CD4-positive, alpha-beta T cell treated with Interleukin-6 for 4 hours (primary cell): ENCODE results near the gene MBNL2.
A peak's percentile ranks its signal among the peaks of the same experiment; 100 is the strongest.

ENCODE experiments used
- DNase-seq: peaks from one replicate; pipeline ENCODE4 v3.0.0-alpha.2; 2020; ENCODE audit warnings: mixed read lengths

Gene MBNL2

DNA sequence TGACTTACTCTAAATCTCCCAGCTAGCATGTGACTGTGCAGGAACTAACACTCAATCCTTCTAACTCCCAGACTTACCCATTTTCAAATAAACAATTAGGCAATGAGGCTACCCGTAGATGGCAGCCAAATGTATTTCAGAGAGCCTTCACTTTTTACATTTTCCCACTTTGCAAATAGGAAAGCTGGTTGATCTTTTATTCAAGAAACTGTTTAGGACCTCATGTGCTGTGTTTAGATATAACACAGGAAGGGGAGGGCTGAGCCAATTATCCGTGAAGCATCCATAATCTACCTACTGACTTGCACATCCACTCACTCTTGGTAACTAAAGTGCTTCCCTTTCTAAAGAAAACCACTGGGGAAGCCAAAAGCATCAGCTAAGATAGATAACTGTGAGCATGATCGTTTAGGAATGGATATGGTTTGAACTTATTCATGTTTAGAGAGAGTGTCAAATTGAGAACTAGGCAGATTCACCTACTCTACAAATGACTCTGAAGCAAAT, 33.4 kb downstream of the MBNL2 start:
- no peak for DNase-seq

DNA sequence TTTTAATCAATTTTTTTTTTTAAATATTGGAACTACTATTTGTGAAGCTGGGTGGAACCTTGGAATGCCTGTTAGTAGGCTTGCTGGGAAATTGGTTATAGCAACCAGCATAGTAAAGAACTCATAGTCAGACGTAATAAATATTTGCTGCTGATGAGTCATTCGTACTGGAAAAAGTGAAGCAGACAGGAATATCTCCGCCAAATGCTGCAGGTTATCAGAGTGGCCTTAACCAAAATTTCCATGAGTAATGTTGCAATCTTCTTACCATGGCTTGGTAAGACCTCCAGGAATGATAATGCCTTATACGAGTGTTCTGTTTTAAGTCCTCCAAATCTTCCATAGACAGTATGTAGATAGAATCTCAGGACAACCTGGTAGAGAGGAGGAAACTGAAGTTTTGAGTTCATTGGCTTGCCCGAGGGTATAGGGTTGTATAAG, 34.2 kb downstream of the MBNL2 start:
- DNase-seq: no peak

DNA sequence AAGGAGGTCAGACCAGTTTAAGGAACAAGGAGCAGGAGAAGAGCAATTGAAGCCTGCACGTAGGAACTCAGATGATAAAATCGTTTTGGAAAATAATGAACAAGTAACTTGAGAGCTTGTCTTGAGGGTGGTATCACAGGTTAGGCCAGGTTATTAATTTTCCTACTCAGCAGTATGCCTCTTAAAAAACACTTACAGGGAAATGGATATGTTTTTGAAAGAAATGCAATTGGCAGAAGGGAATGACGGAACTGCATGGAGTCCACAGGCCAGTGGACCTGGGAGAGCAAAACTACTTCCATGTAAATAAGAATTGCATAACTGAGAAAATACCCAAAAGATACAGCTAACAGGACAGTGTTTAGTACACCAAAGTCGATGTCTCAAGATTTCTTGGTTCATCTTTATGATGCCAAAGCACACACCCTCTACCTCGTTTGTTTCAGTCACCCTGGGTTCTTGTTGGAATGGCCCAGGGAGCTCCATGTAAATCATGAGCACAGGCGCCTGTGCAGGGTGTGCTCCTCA, 35.2 kb downstream of the MBNL2 start:
- DNase-seq: no peak

DNA sequence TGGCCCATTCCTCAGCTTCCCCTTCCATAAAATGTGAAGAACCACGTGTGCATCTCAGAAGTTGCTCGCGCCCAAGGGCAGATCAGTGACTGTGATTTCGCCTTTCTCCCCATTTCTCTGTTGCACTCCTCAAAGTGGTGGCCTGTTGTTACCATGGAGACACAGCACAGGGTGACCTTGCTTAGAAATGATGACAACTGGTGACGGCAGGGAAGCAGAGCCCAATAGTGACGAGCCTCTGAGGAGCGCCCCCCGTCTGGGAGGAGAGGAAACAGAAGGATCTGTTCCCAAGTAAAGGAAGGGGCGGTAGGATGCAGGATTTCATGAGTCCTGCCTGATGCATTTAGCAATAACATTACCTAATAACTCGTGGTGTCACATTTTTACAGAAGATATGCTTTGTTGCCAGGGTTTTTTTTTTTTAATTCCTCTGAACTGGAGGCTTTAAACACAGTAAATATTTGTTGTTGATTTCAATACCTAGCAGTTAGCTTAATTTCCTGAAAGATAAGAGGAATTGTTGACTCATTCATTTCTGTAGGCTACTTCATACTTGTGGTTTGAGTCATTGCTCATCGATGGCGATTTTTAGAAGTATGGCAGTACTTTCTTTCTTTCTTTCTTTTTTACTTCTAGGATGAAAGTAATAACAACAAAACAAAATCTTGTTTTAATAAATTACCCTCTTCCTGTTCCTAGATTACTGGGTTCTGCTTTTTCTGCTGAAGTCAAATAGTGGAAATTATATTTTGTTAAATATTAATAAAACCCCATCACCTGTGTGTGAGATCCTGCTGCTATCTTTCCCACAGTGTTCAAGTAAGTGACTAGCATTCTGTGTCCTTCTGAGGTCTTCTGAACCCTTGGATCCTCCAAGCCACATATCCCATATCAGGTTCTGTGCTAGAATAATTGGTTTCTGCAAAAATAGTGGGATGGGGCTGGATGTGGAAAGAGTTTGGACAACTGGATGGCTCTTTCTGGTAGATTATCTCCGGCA, 36.0 kb downstream of the MBNL2 start:
- peak; percentile 18 for DNase-seq

DNA sequence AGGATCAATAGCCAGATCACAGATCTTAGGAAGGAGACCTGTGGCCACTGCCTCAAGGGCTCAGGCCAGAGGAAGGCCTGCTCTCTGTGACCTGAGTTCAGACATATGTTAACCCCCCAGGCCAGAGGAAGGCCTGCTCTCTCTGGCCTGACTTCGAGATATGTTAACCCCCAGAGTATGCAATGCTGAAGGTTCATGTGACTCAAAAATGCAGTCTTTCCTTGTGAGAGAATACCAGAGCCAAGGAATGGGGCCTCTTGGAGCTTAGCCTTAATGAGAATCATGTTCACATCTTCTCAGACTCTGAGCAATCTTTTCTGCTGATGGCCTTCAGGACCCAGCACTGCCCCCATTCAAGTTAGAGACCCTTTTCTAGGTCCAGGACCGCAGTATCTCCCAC, 36.7 kb downstream of the MBNL2 start:
- DNase-seq: no peak

DNA sequence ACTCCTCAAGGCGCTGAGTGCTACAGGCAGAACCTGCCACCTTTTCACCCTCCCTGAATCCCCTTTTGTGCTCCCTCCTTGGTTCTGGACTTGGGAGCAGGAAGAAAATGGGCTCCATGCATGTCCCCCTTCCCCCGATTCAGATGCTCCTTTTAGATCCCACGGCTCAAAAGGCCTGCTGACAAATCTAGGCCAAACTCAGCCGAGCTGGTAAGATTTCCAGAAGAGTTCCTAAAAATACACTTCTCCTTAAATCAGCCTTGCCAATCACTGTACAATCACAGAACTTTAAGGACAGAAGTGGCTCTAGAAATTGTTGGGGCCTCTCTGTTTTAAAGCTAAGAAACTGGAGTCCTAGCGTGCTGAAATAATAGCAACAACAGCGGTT, 37.3 kb downstream of the MBNL2 start:
- DNase-seq: no peak

DNA sequence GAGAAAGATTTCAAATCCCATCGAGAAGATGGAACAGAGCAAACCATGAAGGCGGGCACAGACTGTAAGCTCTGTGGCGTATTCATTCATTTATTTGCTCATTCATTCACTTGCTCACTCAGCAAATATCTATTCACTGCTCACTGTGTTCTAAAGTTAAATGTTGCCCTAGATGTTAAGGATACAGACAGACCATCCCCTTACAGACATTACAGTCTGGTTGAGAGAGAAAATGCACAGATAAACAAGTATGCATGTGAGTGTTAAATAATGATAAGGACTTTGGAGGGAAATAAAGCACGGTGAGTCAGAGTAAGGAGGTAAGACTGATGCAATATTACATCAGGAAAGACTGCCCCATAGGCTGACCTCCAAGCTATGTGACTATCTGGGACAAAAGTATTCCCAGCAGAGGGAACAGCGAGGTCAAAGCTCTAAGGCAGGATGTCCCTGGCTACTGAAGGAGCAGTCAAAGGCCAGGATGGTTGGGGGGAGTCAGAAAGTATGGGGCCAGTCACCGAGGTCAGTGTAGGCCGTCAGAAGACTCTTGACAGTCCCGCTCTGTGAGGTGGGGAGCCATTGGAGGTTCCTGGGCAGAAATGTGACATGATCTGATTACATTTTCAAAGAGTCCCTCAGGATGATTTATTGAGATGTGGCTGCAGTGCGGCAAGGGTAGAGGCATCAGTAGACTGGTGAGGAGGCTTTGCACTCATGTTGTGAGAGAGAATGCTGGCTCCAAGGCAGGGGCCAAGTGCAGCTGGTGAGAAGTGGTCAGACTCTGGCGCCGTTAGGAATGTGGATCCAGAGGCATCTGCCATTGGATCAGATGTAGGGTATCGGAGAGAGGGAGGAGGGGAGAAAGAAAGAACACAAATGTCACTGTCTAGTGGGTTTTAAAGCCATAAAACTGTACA, 37.9 kb downstream of the MBNL2 start:
- no peak for DNase-seq

DNA sequence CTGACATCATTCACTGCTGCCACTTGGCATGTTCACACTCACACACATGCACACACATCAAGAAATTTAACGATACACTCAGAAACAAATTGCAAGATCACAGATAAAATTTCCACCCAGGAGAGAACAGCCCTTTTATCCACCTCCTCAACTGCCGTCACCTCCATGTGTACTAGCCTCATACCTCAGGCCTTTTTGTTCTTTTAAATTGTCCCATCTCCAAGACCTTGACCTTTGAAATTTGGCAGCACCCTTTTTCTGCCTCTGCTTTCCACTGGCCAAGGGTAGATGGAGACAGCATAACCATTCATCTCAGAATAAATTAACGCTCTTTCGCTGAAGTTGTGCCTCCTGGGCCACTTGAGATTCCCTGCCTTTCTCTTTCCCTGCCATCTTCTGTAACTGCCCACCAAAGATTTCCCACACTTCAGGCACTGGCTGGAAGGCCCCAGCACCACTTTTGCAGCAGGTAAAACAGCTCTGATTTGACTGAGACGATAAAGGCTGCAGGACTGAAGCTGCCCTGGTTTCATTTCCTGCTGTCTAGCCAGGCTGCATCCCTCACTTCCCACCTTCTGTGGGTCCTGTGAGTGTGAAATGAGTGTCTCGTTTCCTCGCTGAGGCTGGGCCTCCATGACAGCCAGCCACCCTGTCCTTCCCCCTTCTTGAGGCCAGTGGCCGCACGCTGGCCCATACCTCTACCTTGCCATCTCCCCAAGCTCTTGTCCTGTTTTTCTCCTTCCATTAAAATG, 39.3 kb downstream of the MBNL2 start:
- DNase-seq: peak; percentile 46

DNA sequence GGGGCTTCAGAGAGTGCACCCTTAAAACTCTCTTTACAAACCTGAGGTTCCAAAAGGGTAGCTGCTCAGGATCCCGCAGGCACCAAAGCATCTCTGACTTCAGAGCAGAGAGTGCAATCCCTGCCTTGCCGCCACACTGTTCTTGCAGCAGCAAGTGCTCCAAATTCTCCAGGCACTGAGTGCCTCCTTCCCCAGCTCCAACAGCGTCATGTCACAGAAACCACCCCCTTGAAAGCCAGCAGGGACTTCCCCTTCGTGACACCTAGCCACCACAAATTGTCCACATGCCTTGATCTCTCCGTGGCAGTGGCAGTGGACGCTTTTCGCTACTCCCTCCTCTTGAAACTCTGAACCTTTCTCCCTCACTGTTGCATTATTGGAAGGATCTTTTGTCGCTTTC, 39.9 kb downstream of the MBNL2 start:
- DNase-seq: no peak

DNA sequence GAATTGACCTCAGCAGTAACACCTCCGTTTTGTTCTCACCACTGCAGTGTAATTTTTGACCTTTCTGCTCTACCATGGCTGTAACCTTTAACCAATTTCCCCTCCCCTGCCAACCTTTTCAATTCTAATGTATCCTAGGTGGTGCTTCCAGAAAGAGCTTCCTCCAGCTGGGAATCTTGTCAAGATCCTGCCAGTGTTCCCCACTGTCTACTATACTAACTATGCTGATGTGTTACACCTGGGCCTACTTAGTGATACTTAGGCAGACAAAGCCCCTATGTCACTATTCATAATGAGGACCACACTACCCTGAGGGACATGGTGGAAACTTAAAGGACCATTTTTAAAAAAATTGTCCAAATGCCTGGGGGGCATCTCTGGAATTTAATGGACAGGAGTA, 41.0 kb downstream of the MBNL2 start:
- no peak for DNase-seq

DNA sequence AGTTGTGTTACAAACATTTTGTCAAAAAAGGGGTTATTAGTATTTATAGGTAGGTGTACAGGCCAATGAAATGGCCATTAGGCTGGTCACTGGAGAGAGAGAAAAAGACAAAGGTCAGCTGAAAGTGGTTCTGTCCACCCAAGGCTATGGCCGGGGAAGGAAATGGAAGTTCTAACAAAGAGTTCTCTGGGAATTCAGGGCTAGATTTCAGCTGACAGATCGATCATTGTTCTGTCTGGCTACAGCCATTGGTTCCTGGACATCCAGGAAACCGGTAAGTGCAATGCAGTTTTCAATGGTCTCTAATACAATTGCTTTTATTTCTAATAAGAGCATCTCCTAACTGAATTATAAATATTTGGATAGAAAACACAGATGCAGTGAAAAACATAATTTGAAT, 42.5 kb downstream of the MBNL2 start:
- no peak for DNase-seq

DNA sequence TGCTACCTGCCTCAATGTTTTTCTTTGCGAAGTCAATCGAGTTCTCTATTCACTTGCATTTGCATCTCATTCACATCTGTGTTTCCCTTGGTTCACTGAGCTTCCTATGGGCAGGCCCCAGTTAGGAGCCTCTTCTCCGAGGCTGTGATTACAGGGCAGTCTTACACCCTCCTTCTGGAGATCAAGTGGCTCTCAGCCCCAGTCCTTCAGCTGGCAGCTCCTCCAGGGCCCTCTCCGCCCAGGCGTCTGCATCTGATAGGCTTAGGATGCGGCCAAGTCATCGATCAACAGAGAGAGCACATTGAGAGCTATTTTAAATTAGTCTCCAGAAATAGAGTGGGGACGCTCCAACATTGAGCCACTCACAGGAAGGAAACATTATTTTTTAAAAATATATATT, 44.2 kb downstream of the MBNL2 start:
- no peak for DNase-seq

DNA sequence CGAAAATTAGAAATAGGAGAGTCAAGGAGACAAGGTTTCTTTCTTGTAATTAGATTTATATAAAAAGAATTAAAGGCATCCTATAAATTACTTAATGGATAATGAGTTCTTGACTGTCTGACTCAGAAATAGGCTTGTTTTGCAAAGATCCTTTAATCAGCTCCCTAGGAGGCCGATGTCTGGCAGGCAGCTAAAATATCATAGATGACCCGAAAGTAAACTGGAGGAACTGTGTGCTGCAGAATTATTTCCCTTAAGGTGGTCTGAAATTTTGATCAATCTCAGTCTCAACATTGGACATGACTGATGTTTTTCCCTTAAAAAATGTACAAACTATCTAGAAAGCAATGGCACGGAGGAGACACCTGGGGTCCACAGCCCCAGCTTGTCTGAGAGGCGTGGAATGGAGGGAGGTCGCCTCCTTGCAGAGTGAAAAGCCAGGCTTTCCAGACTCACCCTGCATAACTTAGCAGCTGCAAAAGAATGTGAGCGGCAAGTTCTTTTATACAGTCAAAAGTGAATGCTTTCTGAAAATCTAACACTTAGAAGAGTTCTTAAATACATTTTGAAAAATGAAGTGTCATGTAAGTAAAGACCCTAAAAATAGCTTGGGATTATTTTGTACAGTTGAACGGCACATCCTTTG, 44.8 kb downstream of the MBNL2 start:
- DNase-seq: no peak

DNA sequence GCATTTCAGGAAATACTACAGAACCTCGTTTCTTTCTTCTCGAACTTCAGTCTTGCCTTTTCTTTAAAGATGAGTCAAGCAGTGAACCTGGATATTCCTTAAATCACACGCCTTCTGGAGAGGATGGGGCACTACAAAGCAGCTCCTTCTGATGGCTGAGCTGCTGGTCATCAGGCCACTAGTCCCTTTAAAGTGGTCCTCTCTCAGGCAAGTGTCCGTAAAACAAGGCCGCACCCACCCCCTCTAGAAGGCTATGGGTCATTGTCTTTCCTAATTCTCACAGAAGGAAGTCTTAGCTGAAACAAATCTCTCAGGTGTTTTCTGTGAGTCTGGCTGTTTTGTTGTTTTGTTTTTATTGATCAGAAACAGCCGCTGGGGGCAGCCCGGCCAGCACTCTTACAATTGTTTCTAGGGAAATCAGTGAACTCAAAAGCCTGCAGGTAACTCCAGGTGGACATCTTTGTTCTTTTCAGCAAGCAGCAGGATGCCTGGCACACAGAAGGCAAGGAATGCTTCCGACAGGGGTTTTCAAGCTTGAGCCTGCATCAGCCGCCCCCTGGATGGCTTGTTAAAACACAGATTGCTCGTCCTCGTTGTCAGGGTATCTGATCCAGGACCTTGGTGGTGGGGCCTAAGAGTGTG, 45.4 kb downstream of the MBNL2 start:
- DNase-seq: no peak

DNA sequence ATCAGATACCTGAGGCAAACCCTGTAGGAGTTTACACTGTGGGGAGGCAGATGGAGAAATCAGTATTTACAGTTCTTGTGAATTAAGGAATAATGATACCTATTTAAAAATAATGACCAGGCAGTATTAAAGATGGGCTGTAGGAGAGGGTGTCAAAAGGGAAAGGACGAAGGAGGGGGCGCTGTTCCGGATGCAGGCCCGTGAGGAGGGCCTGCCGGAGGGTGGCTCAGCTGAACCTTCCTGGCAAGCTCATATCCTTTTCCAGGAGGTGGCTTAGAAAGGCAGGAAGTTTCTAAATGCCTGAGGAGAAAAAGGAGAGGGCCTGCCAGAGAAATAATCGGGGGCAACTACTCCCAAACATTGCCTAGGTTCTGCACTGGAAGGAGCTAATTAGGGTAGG, 46.6 kb downstream of the MBNL2 start:
- DNase-seq: no peak

DNA sequence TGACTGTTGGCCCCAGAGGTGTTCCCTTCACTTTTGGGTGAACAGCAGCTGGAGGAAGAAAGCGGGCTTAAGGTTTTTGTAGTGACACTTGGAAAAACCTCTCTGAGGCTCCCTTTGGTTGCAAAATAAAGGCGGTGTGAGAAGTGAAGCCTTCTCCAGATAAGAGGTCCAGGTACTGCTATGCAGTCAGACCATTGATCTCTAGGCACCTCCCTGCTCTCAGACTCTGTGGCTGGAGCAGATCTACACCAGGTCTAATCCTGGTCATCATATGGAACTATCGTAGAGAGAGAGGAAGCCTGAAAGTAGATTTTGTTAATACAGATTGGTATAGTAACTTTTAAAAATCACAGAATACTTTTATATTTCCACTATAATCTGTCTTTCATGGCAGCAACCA, 47.5 kb downstream of the MBNL2 start:
- DNase-seq: no peak

DNA sequence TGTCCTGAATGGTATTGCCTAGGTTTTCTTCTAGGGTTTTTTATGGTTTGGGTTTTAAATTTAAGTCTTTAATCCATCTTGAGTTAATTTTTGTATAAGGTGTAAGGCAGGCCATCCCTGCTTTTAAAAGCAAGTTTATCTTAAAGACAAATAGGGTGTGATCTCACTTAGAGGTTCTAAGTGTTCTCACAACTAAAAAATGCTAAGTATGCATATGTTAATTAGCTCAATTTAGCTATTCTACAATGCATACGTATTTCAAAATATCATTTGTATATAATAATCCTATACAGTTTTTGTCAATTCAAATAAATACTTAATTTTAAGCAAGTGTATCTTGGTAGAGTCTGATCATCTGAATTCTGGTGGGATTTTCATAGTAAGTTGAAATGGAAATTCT, 50.4 kb downstream of the MBNL2 start:
- DNase-seq: no peak

DNA sequence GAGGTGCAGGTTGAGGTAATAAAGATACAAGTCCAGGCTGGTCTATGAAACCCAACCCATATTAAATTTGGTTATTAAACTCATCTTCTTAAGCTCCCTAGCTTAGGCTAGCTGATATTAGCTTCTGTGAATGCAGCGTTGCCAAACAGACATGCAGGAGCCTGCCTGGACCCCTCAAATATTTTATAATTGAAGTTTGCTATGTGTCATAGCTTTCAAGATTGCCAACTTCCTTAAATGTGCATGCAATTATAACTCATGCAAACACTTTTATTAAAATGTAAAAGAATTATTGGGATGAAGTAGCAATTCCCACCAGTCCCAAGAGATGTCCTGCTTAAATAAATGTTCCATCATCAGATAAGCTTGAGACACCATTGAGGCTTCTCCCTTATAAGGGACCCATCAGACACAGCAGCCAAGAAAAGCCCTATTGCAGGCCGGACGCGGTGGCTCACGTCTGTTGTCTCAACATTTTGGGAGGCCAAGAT, 51.3 kb downstream of the MBNL2 start:
- no peak for DNase-seq

DNA sequence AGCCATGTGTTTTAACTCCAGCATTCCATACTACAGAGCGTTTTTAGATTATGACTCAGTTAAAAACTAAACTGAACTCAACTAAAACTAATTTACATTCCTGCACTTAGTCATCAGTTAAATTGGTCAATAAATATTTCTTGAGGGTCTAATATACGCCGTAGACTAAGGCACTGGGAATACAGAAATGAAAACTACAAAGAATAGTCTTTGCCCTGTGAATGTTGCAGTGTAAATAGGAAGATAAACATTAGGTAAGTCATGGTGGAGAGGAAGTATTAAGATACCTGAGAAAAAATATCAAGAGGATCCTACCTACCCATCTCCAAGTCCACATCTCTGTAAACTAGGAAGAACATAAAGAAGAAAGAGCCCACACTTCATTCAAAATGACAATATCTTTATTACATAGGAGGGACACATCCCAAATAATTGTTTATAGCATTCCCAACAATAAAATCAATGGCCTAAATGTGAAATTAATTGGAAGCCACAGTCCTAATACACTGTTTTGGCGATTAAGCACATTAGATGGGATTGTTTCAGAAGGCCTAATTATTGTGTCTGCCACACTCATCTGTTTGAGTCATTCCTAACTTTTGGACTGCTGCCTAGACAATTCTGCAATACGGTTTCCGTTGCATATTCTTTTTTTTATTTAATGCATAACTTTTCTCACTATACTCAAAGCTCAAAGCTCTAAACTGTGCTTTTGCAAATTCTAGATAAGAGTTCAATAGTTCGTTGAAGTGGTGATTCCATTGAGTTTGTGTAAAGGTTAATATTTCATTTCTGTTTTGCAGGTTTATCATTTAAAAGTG, 52.9 kb downstream of the MBNL2 start:
- no peak for DNase-seq

DNA sequence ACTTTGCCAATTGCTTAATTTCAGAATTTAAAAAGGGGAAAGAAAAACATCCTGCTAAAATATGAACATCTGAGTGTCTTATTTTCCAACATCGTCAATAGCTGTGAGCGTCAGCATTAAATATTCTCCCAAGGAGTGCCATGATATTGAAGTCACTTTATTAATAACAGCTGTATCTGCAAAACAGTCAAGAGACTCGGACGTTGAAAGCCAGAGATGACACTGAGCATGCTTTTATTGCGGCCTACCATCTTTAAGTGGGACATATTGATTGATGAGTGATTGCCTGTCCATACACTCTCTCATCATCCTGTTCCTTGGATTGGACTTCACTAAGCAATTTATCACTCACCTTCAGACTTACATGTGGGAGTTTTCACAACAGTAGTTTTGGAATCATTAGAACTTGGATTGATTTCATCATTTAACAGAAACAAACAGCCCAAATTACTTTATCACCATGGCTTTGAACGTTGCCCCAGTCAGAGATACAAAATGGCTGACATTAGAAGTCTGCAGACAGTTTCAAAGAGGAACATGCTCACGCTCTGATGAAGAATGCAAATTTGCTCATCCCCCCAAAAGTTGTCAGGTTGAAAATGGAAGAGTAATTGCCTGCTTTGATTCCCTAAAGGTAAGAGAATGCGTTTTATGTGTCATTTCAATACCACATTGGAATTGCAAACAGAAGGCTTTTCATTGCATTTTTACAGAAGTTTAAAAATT, 53.8 kb downstream of the MBNL2 start:
- no peak for DNase-seq
